Activated T-cell treated with anti-CD3 and anti-CD28 coated beads for 24 hours (primary cell): Measurements from ENCODE around the gene NKD2.
"Not testable (repeated sequence)": the region's sequence is repeated elsewhere in the genome, so short reads cannot be mapped to it uniquely, and the experiment has no call there.

Source experiments
- DNase-seq: peaks from one replicate; pipeline ENCODE4 v3.0.0-alpha.2; 2020; ENCODE audit warnings: low read depth

NKD2 gene

GRCh38 chr5:1074816-1075554 lies 66.4 kb downstream of the NKD2 start:
- no peak for DNase-seq

- no peak for DNase-seq
Observed at GRCh38 chr5:1075555-1075881, 66.9 kb downstream of the NKD2 start.

- DNase-seq, result no peak
Observed at GRCh38 chr5:1075931-1076330, 67.3 kb downstream of the NKD2 start.

- no peak for DNase-seq
Observed at GRCh38 chr5:1076406-1076805, 67.8 kb downstream of the NKD2 start.

GRCh38 chr5:1077026-1077425 lies 68.4 kb downstream of the NKD2 start:
- no peak for DNase-seq

- no peak for DNase-seq
Observed at GRCh38 chr5:1077491-1078020, 69.0 kb downstream of the NKD2 start.

- DNase-seq, result no peak
Observed at GRCh38 chr5:1078206-1078605, 69.6 kb downstream of the NKD2 start.

- no peak for DNase-seq
Observed at GRCh38 chr5:1078851-1079250, 70.2 kb downstream of the NKD2 start.

GRCh38 chr5:1079486-1079885 lies 70.9 kb downstream of the NKD2 start:
- DNase-seq, result no peak

GRCh38 chr5:1079961-1080360 lies 71.4 kb downstream of the NKD2 start:
- no peak for DNase-seq

- no peak for DNase-seq
Observed at GRCh38 chr5:1080432-1080831, 71.8 kb downstream of the NKD2 start.

- DNase-seq, result no peak
Observed at GRCh38 chr5:1081519-1081918, 72.9 kb downstream of the NKD2 start.

- not testable (repeated sequence) for DNase-seq
Observed at GRCh38 chr5:1083026-1083425, 74.4 kb downstream of the NKD2 start.

GRCh38 chr5:1083823-1084605 lies 75.4 kb downstream of the NKD2 start:
- DNase-seq, result no peak

- DNase-seq, result no peak
Observed at GRCh38 chr5:1085391-1085790, 76.8 kb downstream of the NKD2 start.

- no peak for DNase-seq
Observed at GRCh38 chr5:1086137-1086536, 77.5 kb downstream of the NKD2 start.

- no peak for DNase-seq
Observed at GRCh38 chr5:1086871-1087270, 78.3 kb downstream of the NKD2 start.

GRCh38 chr5:1087428-1087827 lies 78.8 kb downstream of the NKD2 start:
- no peak for DNase-seq

- DNase-seq, result no peak
Observed at GRCh38 chr5:1088031-1088430, 79.4 kb downstream of the NKD2 start.
